Subcutaneous abdominal adipose tissue (tissue), 5 donors: ENCODE results near the gene EMC10.
"Not testable (repeated sequence)": the region's sequence is repeated elsewhere in the genome, so short reads cannot be mapped to it uniquely, and the experiment has no call there.

Source experiments
- H3K27ac ChIP-seq: one replicate; pipeline ENCODE4 v1.7.0; 2013; ENCODE audit warnings: low read depth, mild to moderate bottlenecking, inconsistent platforms, low read length, moderate library complexity
- H3K27me3 ChIP-seq, 5 donors: one replicate each; pipeline ENCODE4 v1.7.0; 2013; ENCODE audit warnings: low read length in 5 of 5, inconsistent platforms in 1 of 5; ENCODE audit not compliant: control insufficient read depth in 5 of 5, insufficient read depth in 4 of 5
- H3K36me3 ChIP-seq, 5 donors: one replicate each; pipeline ENCODE4 v1.7.0; 2013; ENCODE audit warnings: low read length in 5 of 5; ENCODE audit not compliant: control insufficient read depth in 5 of 5, insufficient read depth in 5 of 5
- H3K4me1 ChIP-seq, 5 donors: one replicate each; pipeline ENCODE4 v1.7.0; 2013; ENCODE audit warnings: low read length in 5 of 5, mild to moderate bottlenecking in 3 of 5, moderate library complexity in 1 of 5; ENCODE audit not compliant: control insufficient read depth in 5 of 5, insufficient read depth in 5 of 5
- H3K4me3 ChIP-seq, 5 donors: one replicate each; pipeline ENCODE4 v1.7.0; 2013; ENCODE audit warnings: low read length in 5 of 5, low read depth in 1 of 5
- H3K9ac ChIP-seq, 5 donors: one replicate each; pipeline ENCODE4 v1.7.0; 2013; ENCODE audit warnings: low read length in 5 of 5, mild to moderate bottlenecking in 4 of 5, moderate library complexity in 3 of 5
- H3K9me3 ChIP-seq, 5 donors: one replicate each; pipeline ENCODE4 v1.7.0; 2013; ENCODE audit warnings: low read length in 5 of 5; ENCODE audit not compliant: control insufficient read depth in 5 of 5
- donor health status: healthy.
- donor health status: healthy.
- donor health status: healthy.
- donor health status: healthy.
- donor health status: healthy.

The EMC10 gene

GRCh38 chr19:50434525-50434924 is 41.8 kb upstream of the EMC10 start:
- Histone ChIP-seq H3K9ac (no peak overlapping the region), H3K27me3 (peaks cover 8 to 33% (median 22%) of the 10 kb centered on the region in 5 donors), H3K36me3 (no peaks in the 10 kb centered on the region), H3K4me1 (peaks cover 2 to 16% (median 12%) of the 10 kb centered on the region in 5 donors), H3K27ac (no peak overlapping the region), H3K9me3 (no peaks in the 10 kb centered on the region), H3K4me3 (no peak overlapping the region)

DNA sequence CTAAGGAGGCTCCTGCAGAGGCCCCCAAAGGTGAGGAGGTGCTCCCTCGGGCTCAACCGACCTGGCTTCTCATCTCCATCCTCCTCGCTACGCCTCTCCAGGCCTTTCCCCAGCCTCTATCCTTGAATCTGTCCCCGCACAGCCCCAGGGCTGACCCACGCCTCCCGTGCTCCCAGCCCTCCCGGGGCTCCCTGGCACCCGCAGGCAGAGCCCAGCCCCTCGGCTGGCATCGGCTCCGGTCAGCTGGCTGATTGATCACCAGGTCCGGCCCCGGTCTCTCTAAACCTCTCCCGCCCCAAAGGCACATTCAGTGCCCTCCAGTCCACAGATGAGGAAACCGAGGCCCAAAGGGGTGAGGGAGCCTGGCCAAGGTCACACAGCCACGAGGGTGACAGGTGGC is 41.1 kb upstream of the EMC10 start:
- no peaks in the 10 kb centered on the region for H3K9me3 ChIP-seq
- H3K27ac ChIP-seq: no peak overlapping the region

GRCh38 chr19:50435627-50436026 is 40.7 kb upstream of the EMC10 start:
- no peaks in the 10 kb centered on the region for H3K9me3 ChIP-seq
- H3K27ac ChIP-seq: no peak overlapping the region
- peaks cover 8 to 28% (median 22%) of the 10 kb centered on the region in 5 donors for H3K27me3 ChIP-seq
- H3K36me3 ChIP-seq: no peaks in the 10 kb centered on the region
- no peak overlapping the region for H3K4me3 ChIP-seq
- peaks cover 2 to 15% (median 12%) of the 10 kb centered on the region in 5 donors for H3K4me1 ChIP-seq
- no peak overlapping the region for H3K9ac ChIP-seq

More for the DNA sequence above, 41.1 kb upstream of the EMC10 start:
- H3K4me3 ChIP-seq: no peak overlapping the region
- H3K9ac ChIP-seq: no peak overlapping the region
- H3K4me1 ChIP-seq: peaks cover 2 to 16% (median 12%) of the 10 kb centered on the region in 5 donors
- H3K27me3 ChIP-seq: peaks cover 8 to 29% (median 22%) of the 10 kb centered on the region in 5 donors
- no peaks in the 10 kb centered on the region for H3K36me3 ChIP-seq

GRCh38 chr19:50437862-50438449 is 38.4 kb upstream of the EMC10 start:
- no peak overlapping the region for H3K9ac ChIP-seq
- no peak overlapping the region for H3K4me3 ChIP-seq
- no peaks in the 10 kb centered on the region for H3K36me3 ChIP-seq
- peaks cover under 1 to 18% (median 14%) of the 10 kb centered on the region in 5 donors for H3K27me3 ChIP-seq
- H3K4me1 ChIP-seq: no peaks in the 10 kb centered on the region
- no peaks in the 10 kb centered on the region for H3K9me3 ChIP-seq
- H3K27ac ChIP-seq: no peak overlapping the region

DNA sequence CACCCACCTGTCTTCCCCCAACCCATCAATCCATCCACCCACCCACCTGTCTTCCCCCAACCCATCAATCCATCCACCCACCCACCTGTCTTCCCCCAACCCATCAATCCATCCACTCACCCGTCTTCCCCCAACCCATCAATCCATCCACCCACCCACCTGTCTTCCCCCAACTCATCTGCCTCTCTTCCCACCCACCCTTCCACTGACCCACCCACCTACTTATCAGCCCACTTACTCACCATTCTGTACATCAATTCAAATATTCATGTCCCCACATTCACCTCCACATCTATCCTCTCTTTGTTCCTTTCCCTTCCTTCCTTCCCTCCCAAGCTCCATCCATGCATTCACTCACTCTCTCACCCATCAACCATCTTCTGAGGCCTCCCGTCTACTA is 37.2 kb upstream of the EMC10 start:
- peaks cover 0 to 13% (median 5%) of the 10 kb centered on the region in 5 donors for H3K27me3 ChIP-seq
- not testable (repeated sequence) for H3K4me3 ChIP-seq, H3K9me3 ChIP-seq, H3K9ac ChIP-seq, H3K27ac ChIP-seq, H3K36me3 ChIP-seq, H3K4me1 ChIP-seq

DNA sequence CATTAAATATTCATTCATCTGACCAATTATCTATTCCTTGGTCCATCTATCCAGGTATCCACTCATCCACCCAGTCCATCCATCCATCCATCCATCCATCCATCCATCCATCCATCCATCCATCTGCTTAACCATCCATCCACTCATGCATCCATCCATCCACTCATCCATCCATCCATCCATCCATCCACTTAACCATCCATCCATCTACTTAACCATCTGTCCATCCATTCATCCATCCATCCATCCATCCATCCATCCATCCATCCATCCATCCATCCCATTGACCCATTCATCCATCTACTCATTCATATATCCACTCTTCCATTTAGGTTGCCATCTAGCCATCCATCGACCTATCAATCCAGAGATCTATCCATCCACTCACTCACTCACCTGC is 32.2 kb upstream of the EMC10 start:
- Histone ChIP-seq H3K9me3 (peaks cover 0 to 5% (median 3%) of the 10 kb centered on the region in 5 donors), H3K27me3 (peaks cover 0 to 3% (median under 1%) of the 10 kb centered on the region in 5 donors), H3K4me1 (no peaks in the 10 kb centered on the region), H3K9ac (no peak overlapping the region), H3K4me3 (no peak overlapping the region), H3K27ac (no peak overlapping the region), H3K36me3 (no peaks in the 10 kb centered on the region)

DNA sequence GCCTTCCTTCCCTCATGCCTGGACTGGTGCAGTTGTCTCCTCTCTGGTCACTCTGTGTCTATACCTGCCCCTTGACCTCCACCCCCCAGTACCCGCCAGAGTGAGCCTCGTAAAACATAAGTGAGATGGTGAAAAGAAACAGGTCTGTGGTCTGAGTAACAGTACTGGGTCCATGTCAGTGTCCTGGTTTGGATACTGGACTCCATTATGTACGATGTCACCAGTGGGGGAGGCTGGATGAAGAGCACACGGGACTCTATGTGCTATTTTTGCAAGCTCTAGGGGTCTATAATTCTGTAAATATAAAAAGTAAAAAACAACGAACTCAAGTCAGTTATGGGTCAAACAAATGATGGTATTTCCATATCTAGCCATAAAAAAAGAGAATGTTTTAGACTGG is 29.3 kb upstream of the EMC10 start:
- Histone ChIP-seq H3K9me3 (peaks cover 0 to 5% (median 3%) of the 10 kb centered on the region in 5 donors), H3K4me3 (no peak overlapping the region), H3K36me3 (no peaks in the 10 kb centered on the region), H3K4me1 (no peaks in the 10 kb centered on the region), H3K27ac (no peak overlapping the region), H3K27me3 (peaks cover 8 to 14% (median 12%) of the 10 kb centered on the region in 5 donors), H3K9ac (no peak overlapping the region)

DNA sequence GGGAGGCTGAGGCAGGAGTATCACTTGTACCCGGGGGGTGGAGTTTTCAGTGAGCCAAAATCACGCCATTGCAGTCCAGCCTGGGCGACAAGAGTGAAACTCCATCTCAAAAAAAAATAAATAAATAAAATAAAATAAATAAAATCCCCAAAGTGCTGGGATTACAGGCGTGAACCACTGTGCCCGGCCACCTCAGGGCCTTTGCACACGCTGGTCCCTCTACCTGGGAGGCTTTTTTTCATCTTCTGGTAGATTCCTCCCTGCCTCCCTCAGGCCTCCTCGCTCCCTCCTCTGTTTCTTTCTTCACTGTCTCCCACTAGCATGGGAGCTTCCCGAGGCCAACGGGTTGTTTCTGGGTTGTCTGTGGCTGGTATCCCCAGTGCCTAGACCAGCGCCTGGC is 28.6 kb upstream of the EMC10 start:
- Histone ChIP-seq H3K4me3 (no peak overlapping the region), H3K36me3 (no peaks in the 10 kb centered on the region), H3K4me1 (no peaks in the 10 kb centered on the region), H3K9ac (no peak overlapping the region), H3K27me3 (peaks cover 8 to 14% (median 12%) of the 10 kb centered on the region in 5 donors), H3K27ac (no peak overlapping the region), H3K9me3 (peaks cover 0 to 5% (median 3%) of the 10 kb centered on the region in 5 donors)

DNA sequence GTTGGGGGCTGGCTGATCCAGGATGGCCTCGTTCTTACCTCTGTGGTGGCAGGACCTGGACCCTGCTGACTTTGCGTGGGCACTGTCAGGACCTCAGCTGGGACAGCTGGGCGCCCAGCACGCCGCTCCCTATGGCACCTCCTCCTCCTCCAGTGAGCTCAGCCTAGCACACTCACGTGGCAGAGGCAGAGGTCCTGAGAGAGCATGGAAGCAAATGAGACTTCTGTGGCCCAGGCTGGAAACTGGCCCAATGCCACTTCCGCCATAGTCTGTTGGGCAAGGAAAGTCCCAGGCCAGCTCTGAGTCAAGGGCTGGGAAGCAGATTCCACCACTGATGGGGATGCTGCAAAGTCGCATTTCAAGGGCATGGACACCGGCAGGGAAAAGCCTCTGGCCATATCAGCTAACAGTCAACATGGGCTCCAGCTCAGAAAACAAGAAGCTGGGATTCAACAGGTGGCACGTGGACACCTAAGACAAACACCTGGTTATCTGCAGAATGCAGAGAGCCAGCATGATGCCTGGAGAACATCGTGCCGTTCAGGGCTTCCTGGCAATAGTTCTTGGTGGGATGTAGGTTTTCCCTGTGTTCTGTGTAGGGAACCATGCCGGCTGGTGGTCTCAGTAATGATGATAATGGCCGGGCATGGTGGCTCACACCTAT is 26.9 kb upstream of the EMC10 start:
- Histone ChIP-seq H3K4me3 (no peak overlapping the region), H3K36me3 (no peaks in the 10 kb centered on the region), H3K9ac (no peak overlapping the region)

GRCh38 chr19:50450369-50451222 is 25.7 kb upstream of the EMC10 start:
- Histone ChIP-seq H3K27ac (no peak overlapping the region), H3K9ac (no peak overlapping the region), H3K36me3 (no peaks in the 10 kb centered on the region), H3K4me3 (no peak overlapping the region), H3K4me1 (no peaks in the 10 kb centered on the region), H3K27me3 (peaks cover 8 to 15% (median 12%) of the 10 kb centered on the region in 5 donors), H3K9me3 (peaks cover 0 to 5% (median 3%) of the 10 kb centered on the region in 5 donors)

More for the DNA sequence above, 26.9 kb upstream of the EMC10 start:
- Histone ChIP-seq H3K9me3 (peaks cover 0 to 5% (median 3%) of the 10 kb centered on the region in 5 donors), H3K27me3 (peaks cover 8 to 14% (median 12%) of the 10 kb centered on the region in 5 donors), H3K27ac (no peak overlapping the region), H3K4me1 (no peaks in the 10 kb centered on the region)
